ENCODE measurements around the gene TMEM254. TPM values are rescaled to one million over a fixed set of nuclear protein-coding genes. Genes with fewer than 3 reads are reported as not detected.

The TMEM254 gene
- total and polyA plus RNA-seq, 2 of the 13 experiments (the other 11 are each of a cell fraction or from before 2014, with no cell fraction given) = 11.2 to 39.0 TPM

DNA sequence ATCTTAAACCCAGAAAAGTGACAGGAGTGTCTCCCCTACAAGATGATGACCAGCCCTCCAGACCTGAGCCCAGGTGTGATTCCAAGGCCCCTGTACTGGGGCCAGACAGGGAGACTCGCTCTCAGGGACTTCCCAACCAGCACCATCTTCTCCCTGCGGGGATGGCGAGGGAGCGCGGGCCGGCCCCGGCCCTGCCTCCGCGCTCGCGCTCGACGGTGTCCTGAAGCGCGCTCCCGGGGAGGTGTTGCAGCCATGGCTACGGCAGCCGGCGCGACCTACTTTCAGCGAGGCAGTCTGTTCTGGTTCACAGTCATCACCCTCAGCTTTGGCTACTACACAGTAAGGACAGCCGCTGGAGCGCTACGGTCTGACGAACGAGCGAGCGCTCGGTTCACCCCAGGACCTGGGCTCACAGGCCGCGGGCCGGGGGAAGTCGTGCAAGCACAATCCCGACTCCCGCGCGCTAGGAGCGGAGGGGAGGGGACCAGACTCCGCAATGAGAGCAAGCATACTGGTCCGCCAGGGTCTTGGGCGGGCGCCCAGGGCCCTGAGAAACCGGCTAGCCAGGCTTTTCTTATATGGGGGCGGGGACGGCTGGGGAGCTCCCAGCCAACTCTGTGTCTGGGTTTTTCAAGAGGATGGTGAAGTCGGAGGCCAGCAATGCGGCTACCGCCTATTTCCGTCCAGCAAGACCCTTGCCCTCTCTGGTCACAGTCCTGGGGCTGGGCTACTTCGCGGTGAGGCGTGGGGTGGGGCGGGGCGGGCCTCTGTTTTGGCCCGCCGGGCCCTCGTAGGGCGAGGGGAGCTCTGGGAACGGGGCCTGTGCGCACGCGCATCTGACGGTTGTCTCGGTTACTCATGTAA is at the start of gene TMEM254 (continued):
- TF ChIP-seq, protein P1, sequence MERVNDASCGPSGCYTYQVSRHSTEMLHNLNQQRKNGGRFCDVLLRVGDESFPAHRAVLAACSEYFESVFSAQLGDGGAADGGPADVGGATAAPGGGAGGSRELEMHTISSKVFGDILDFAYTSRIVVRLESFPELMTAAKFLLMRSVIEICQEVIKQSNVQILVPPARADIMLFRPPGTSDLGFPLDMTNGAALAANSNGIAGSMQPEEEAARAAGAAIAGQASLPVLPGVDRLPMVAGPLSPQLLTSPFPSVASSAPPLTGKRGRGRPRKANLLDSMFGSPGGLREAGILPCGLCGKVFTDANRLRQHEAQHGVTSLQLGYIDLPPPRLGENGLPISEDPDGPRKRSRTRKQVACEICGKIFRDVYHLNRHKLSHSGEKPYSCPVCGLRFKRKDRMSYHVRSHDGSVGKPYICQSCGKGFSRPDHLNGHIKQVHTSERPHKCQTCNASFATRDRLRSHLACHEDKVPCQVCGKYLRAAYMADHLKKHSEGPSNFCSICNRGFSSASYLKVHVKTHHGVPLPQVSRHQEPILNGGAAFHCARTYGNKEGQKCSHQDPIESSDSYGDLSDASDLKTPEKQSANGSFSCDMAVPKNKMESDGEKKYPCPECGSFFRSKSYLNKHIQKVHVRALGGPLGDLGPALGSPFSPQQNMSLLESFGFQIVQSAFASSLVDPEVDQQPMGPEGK (CRISPR knock-in tag; IDR thresholded peaks at IDR 0.05) = peak; percentile 42
- no peak for TF ChIP-seq IKZF1 (IDR thresholded peaks at IDR 0.05)
- TF ChIP-seq, protein P2, sequence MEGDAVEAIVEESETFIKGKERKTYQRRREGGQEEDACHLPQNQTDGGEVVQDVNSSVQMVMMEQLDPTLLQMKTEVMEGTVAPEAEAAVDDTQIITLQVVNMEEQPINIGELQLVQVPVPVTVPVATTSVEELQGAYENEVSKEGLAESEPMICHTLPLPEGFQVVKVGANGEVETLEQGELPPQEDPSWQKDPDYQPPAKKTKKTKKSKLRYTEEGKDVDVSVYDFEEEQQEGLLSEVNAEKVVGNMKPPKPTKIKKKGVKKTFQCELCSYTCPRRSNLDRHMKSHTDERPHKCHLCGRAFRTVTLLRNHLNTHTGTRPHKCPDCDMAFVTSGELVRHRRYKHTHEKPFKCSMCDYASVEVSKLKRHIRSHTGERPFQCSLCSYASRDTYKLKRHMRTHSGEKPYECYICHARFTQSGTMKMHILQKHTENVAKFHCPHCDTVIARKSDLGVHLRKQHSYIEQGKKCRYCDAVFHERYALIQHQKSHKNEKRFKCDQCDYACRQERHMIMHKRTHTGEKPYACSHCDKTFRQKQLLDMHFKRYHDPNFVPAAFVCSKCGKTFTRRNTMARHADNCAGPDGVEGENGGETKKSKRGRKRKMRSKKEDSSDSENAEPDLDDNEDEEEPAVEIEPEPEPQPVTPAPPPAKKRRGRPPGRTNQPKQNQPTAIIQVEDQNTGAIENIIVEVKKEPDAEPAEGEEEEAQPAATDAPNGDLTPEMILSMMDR (CRISPR knock-in tag; IDR thresholded peaks at IDR 0.05) = no peak; the same call in 1 of the 2 replicates
- TF ChIP-seq KLF9 (CRISPR knock-in tag; IDR thresholded peaks at IDR 0.05; ENCODE audit: low read depth) = no peak
- TF ChIP-seq RFXAP (CRISPR knock-in tag; IDR thresholded peaks at IDR 0.05; ENCODE audit: borderline replicate concordance) = no peak
- TF ChIP-seq, protein P3, sequence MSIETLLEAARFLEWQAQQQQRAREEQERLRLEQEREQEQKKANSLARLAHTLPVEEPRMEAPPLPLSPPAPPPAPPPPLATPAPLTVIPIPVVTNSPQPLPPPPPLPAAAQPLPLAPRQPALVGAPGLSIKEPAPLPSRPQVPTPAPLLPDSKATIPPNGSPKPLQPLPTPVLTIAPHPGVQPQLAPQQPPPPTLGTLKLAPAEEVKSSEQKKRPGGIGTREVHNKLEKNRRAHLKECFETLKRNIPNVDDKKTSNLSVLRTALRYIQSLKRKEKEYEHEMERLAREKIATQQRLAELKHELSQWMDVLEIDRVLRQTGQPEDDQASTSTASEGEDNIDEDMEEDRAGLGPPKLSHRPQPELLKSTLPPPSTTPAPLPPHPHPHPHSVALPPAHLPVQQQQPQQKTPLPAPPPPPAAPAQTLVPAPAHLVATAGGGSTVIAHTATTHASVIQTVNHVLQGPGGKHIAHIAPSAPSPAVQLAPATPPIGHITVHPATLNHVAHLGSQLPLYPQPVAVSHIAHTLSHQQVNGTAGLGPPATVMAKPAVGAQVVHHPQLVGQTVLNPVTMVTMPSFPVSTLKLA (IDR thresholded peaks at IDR 0.05) = no peak
- no peak for TF ChIP-seq RELA (CRISPR knock-in tag; IDR thresholded peaks at IDR 0.05)
- TF ChIP-seq, protein P4, sequence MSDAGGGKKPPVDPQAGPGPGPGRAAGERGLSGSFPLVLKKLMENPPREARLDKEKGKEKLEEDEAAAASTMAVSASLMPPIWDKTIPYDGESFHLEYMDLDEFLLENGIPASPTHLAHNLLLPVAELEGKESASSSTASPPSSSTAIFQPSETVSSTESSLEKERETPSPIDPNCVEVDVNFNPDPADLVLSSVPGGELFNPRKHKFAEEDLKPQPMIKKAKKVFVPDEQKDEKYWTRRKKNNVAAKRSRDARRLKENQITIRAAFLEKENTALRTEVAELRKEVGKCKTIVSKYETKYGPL (CRISPR knock-in tag; IDR thresholded peaks at IDR 0.05) = 0 out of 2 replicates have a peak, but pooled peaks have one; percentile 42
- TF ChIP-seq, protein P5, sequence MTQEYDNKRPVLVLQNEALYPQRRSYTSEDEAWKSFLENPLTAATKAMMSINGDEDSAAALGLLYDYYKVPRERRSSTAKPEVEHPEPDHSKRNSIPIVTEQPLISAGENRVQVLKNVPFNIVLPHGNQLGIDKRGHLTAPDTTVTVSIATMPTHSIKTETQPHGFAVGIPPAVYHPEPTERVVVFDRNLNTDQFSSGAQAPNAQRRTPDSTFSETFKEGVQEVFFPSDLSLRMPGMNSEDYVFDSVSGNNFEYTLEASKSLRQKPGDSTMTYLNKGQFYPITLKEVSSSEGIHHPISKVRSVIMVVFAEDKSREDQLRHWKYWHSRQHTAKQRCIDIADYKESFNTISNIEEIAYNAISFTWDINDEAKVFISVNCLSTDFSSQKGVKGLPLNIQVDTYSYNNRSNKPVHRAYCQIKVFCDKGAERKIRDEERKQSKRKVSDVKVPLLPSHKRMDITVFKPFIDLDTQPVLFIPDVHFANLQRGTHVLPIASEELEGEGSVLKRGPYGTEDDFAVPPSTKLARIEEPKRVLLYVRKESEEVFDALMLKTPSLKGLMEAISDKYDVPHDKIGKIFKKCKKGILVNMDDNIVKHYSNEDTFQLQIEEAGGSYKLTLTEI (CRISPR knock-in tag; conservative IDR thresholded peaks at IDR 0.05) = no peak
- TF ChIP-seq GLI4 (CRISPR knock-in tag; IDR thresholded peaks at IDR 0.05; ENCODE audit: borderline replicate concordance) = peak; percentile 66; the same call in 1 of the 2 replicates
- no peak for TF ChIP-seq ZNF816 (CRISPR knock-in tag; IDR thresholded peaks at IDR 0.05; ENCODE audit: borderline replicate concordance)
- TF ChIP-seq, protein P6, sequence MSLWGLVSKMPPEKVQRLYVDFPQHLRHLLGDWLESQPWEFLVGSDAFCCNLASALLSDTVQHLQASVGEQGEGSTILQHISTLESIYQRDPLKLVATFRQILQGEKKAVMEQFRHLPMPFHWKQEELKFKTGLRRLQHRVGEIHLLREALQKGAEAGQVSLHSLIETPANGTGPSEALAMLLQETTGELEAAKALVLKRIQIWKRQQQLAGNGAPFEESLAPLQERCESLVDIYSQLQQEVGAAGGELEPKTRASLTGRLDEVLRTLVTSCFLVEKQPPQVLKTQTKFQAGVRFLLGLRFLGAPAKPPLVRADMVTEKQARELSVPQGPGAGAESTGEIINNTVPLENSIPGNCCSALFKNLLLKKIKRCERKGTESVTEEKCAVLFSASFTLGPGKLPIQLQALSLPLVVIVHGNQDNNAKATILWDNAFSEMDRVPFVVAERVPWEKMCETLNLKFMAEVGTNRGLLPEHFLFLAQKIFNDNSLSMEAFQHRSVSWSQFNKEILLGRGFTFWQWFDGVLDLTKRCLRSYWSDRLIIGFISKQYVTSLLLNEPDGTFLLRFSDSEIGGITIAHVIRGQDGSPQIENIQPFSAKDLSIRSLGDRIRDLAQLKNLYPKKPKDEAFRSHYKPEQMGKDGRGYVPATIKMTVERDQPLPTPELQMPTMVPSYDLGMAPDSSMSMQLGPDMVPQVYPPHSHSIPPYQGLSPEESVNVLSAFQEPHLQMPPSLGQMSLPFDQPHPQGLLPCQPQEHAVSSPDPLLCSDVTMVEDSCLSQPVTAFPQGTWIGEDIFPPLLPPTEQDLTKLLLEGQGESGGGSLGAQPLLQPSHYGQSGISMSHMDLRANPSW (CRISPR knock-in tag; IDR thresholded peaks at IDR 0.05; ENCODE audit: borderline replicate concordance) = no peak
- no peak for TF ChIP-seq ZIK1 (CRISPR knock-in tag; IDR thresholded peaks at IDR 0.05; ENCODE audit: borderline replicate concordance, low read depth)
- TF ChIP-seq ZFP36L2 (CRISPR knock-in tag; IDR thresholded peaks at IDR 0.05) = no peak
- no peak; the same call in 1 of the 2 replicates for TF ChIP-seq ZNF546 (CRISPR knock-in tag; conservative IDR thresholded peaks at IDR 0.05)
- TF ChIP-seq TAF1 (CRISPR knock-in tag; IDR thresholded peaks at IDR 0.05) = peak; percentile 74
